Activated CD8-positive, alpha-beta memory T cell treated with anti-CD3 and anti-CD28 coated beads for 4 hours (primary cell): ENCODE results near the gene ANXA4.
A peak's percentile ranks its signal among the peaks of the same experiment; 100 is the strongest.
"Not testable (repeated sequence)": the region's sequence is repeated elsewhere in the genome, so short reads cannot be mapped to it uniquely, and the experiment has no call there.

Experiments
- DNase-seq, 2 donors: peaks; one replicate each; pipeline ENCODE4 v3.0.0-alpha.2; 2020; ENCODE audit warnings: low read depth in 2 of 2

Gene ANXA4

DNA sequence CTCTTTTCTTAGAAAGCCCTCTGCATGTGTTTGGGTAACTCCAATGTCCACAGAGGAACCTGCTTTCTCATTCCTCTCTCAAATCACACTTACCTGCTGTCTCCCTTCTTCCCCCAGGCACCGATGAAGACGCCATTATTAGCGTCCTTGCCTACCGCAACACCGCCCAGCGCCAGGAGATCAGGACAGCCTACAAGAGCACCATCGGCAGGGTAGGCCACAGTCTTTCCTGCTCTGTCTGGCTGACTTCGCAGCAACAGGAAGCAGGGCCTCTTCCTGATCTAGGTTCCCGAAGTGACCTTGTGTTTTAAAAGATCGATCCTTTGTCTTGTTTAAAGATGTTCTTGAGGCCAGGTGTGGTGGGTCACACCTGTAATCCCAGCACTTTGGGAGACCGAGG, 62.5 kb downstream of the ANXA4 start:
- DNase-seq: no peak

GRCh38 chr2:69805887-69806286, 64.0 kb downstream of the ANXA4 start:
- no peak for DNase-seq

DNA sequence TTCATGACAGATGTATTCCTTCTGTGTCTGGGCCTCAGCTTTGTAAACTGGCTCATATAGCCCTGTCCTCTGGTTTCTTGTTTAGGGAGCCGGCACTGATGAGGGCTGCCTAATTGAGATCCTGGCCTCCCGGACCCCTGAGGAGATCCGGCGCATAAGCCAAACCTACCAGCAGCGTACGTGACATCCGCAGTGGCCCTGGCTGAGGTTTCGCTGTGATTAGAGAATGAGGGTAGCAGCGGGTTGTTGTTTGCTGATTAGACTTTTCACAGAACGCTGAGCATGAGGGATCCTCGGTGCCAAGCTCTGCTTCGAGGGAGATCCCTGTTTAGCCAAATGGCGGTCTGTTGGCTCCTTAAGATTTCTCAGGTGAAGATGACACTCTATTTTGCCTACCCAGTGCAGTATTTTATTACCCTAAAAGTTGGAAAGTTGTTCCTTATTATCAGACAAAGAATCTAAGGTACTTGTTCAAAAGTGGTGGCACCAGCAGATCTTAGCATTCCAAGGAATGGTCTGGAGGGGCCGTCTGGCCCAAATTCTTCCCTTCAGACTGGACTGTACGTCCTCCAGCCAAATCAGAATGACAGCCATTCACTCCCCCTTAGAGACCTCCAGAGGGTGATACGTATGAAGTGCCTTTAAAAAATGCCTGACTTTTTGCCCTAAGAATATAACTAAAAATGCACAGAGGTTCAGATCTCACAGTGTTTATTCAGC, 66.0 kb downstream of the ANXA4 start:
- DNase-seq: no peak

- DNase-seq: no peak
Observed at GRCh38 chr2:69810550-69810949, 68.6 kb downstream of the ANXA4 start.

DNA sequence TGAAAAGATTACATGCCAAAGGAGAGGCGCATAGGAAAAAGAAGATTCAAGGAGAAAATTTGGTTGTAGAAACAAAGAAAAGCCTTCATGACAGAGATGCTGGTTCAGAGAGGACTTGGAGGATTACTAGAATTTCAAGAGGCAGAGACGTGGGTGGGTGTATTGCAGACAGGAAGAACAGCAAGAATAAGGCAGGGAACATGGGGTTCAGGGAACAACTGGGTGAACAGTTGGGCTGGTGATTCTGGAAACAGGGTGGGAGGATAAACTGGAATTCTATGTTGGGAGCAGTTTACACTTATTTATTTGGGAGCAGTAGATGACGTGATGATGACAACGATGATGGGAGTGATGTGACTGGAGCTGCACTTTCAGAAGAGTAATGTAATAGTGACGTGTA, 69.1 kb downstream of the ANXA4 start:
- DNase-seq: no peak

GRCh38 chr2:69811591-69811990, 69.7 kb downstream of the ANXA4 start:
- DNase-seq: no peak

- no peak for DNase-seq
Observed at GRCh38 chr2:69815717-69816116, 73.8 kb downstream of the ANXA4 start.

GRCh38 chr2:69816923-69817542, 75.1 kb downstream of the ANXA4 start:
- peak; percentile 55 to 62 for DNase-seq

DNA sequence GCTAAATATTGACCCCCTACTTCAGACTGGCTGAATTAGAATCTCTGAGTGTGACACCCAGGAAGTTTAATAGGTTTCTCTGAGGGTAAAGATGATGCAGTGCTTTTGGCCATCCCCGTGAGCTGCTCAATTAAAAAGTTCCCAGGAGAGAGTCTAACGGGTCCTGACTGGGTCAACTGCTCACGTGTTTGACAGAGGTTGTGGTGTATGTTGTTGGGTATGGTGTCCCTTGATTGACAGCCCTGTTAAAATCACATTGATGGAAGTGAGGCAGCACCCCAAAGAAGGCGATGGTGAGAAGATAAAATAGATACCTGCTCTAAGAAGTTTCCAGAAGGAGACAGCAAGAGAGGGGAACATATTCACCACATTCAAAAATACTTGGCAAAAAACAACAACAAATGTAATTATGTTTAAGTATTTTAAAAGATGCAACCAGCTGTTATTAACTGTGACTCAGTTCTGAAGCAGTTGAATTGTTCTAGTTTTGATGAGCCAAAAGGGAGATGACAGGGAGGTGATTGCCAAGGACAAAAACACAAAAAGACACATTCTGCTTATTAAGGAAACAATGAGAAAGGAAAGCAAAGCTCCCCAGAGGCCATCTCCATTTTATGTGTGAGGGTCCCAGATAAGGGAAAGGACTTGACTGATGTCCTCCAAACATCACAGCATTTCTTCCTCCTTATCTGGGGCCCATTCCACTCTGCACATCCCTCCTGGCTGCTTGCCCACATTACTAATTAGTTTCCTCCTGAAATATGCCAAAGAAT, 76.0 kb downstream of the ANXA4 start:
- no peak for DNase-seq

DNA sequence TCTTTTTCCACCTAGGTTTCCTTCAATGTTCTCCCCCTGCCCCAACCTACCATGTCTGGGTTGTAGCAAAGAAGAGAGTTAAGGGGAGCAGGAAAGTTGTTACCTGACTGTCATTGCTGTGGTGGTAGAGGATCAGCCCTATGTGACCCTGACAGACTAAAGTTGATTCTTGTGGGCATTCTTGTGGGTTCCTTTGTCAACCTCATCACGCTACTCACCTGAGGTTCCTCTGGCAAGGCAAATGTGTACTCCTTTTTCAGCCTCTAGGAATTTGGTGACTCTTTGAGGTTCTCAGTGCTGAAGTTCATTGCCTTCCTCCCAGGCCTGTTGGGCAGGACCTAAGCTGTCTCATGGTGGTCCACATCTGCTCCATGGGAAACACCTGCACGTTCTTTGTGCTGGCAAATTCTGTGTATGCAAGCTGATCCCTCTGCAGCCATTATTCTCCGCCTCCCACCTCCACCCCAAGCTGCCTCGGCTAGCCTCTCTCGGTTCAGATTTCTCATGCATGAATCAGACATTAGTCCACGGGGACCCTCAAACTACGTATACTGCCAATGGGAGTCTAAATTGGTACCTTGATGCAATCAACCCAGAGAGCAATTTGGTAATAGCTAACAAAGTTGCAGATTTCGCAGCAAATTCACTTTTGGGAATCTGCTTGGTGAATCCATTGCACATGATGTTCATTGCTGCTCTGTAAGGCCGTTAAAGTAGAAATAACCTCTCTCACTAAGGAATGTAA, 86.0 kb downstream of the ANXA4 start:
- no peak for DNase-seq

GRCh38 chr2:69828938-69829255, 87.0 kb downstream of the ANXA4 start:
- DNase-seq: no peak

- DNase-seq: peak; percentile 96
Observed at GRCh38 chr2:69829256-69830044, 87.5 kb downstream of the ANXA4 start, which contains the start of gene GMCL1. GMCL1 (plus strand) TSS chr2:69829660; CDS start chr2:69829893, 233 bp downstream.

DNA sequence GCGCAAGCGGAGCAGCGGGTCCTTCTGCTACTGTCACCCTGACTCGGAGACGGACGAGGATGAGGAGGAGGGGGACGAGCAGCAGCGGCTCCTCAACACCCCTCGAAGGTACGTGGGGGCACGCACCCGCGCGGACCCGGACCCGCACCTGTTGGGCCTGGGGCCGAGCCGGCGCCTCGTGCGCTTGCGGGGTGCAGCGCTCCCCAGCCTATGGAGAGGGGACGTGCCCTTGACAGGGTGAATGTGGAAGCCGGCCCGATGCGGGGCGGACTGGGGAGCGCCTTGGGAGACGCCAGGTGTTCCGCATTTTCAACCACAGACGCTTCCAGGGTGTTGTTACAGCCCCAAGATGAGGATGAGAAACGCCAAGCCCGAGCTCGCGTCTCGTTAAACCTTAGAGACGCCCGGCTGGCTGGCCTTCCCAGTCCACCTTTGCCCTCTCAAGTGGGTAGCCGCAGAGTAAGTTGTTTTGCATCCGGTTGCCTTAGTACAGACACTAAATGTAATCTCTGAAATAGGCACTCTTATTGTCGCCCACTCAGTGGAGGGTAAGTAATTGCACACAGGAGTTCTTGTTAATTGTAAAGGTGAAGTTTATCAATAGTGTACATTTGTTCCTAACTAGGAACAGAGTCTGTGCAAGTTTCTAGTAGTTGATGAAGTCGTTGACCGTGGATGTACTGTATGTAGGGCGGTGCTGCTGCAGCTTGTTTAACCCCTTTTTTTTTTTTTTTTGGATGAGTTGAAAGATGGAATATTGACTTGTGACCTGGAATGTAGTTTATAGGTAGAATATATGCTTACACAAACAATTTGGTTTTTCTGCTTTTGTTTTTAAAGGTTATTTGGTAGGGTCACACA, 88.3 kb downstream of the ANXA4 start:
- DNase-seq: peak; percentile 6 to 10

GRCh38 chr2:69830906-69831241, 88.9 kb downstream of the ANXA4 start:
- not testable (repeated sequence) for DNase-seq

GRCh38 chr2:69831354-69831905, 89.5 kb downstream of the ANXA4 start:
- DNase-seq: no peak

- no peak for DNase-seq
Observed at GRCh38 chr2:69833752-69834151, 91.8 kb downstream of the ANXA4 start.

- no peak for DNase-seq
Observed at GRCh38 chr2:69835666-69836065, 93.7 kb downstream of the ANXA4 start.

- no peak for DNase-seq
Observed at GRCh38 chr2:69836316-69836715, 94.4 kb downstream of the ANXA4 start.

- no peak for DNase-seq
Observed at GRCh38 chr2:69837533-69837932, 95.6 kb downstream of the ANXA4 start.

DNA sequence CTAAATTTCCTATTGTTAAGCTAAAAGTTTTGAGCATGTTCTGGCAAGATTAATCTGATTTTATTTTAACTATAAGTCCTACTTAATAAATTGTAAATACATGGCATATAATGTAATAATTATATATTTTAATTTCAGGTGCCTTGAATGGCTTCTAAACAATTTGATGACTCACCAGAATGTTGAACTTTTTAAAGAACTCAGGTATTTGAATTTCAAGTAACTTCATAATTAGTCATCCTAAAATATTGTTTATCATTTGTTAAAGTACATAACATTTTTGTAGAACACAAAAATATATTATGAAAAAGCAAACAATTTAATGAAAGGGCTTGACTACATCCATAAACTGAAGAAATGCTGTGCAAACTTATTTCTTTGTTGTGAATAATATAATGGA, 102.1 kb downstream of the ANXA4 start:
- DNase-seq: no peak
